ENCODE results near the gene VIPR2. TPM values are rescaled to one million over a fixed set of nuclear protein-coding genes. Genes with fewer than 3 reads are reported as not detected.
"Not testable (repeated sequence)": the region's sequence is repeated elsewhere in the genome, so short reads cannot be mapped to it uniquely, and the experiment has no call there.

Gene VIPR2
- total RNA-seq, 2 experiments from 2014 or later = 0.80 to 0.99 TPM

- POLR2A ChIA-PET = no interaction called here
- ATAC-seq (ENCODE audit: low read depth) (no peak), DNase-seq (no peak)
- H3K27me3 Mint-ChIP-seq = no peaks in the 10 kb centered on the region
- peaks cover 2% of the 10 kb centered on the region for H3K4me1 Mint-ChIP-seq
- no peak overlapping the region for H3K4me3 Mint-ChIP-seq
- H3K36me3 Mint-ChIP-seq = no peaks in the 10 kb centered on the region
- peaks cover 4% of the 10 kb centered on the region for H3K9me3 Mint-ChIP-seq
- H3K27ac Mint-ChIP-seq = no peak overlapping the region
Observed at GRCh38 chr7:159105832-159106811, 38.5 kb downstream of the VIPR2 start.

GRCh38 chr7:159105066-159105780 is 39.4 kb downstream of the VIPR2 start:
- Mint-ChIP-seq H3K27me3 (no peaks in the 10 kb centered on the region), H3K27ac (no peak overlapping the region), H3K9me3 (peaks cover 5% of the 10 kb centered on the region), H3K4me1 (peaks cover 2% of the 10 kb centered on the region), H3K36me3 (no peaks in the 10 kb centered on the region), H3K4me3 (no peak overlapping the region)
- DNase-seq (peak; percentile 20), ATAC-seq (ENCODE audit: low read depth) (no peak)
- POLR2A ChIA-PET = no interaction called here

- H3K27ac Mint-ChIP-seq = no peak overlapping the region
Observed at GRCh38 chr7:159104188-159104920, 40.3 kb downstream of the VIPR2 start.

GRCh38 chr7:159103382-159104187 is 41.1 kb downstream of the VIPR2 start:
- H3K36me3 Mint-ChIP-seq = no peaks in the 10 kb centered on the region
- H3K27ac Mint-ChIP-seq = no peak overlapping the region
- H3K4me1 Mint-ChIP-seq = peaks cover 2% of the 10 kb centered on the region
- no peak overlapping the region for H3K4me3 Mint-ChIP-seq
- DNase-seq = peak; percentile 4
- peaks cover 5% of the 10 kb centered on the region for H3K9me3 Mint-ChIP-seq
- POLR2A ChIA-PET = no interaction called here
- ATAC-seq (ENCODE audit: low read depth) = no peak
- no peaks in the 10 kb centered on the region for H3K27me3 Mint-ChIP-seq

More at GRCh38 chr7:159104188-159104920, 40.3 kb downstream of the VIPR2 start:
- POLR2A ChIA-PET = no interaction called here
- DNase-seq (peak; percentile 8), ATAC-seq (ENCODE audit: low read depth) (no peak)
- no peaks in the 10 kb centered on the region for H3K27me3 Mint-ChIP-seq
- peaks cover 2% of the 10 kb centered on the region for H3K4me1 Mint-ChIP-seq
- no peak overlapping the region for H3K4me3 Mint-ChIP-seq
- no peaks in the 10 kb centered on the region for H3K36me3 Mint-ChIP-seq
- H3K9me3 Mint-ChIP-seq = peaks cover 5% of the 10 kb centered on the region

- H3K27ac Mint-ChIP-seq = no peak overlapping the region
- POLR2A ChIA-PET = no interaction called here
- no peak for ATAC-seq (ENCODE audit: low read depth)
- H3K27me3 Mint-ChIP-seq = no peaks in the 10 kb centered on the region
- DNase-seq = peak; percentile 10
- H3K4me1 Mint-ChIP-seq = peaks cover 2% of the 10 kb centered on the region
- H3K9me3 Mint-ChIP-seq = peaks cover 5% of the 10 kb centered on the region
- H3K4me3 Mint-ChIP-seq = no peak overlapping the region
- H3K36me3 Mint-ChIP-seq = no peaks in the 10 kb centered on the region
Observed at GRCh38 chr7:159102681-159103381, 41.8 kb downstream of the VIPR2 start.

GRCh38 chr7:159101661-159102091 is 43.0 kb downstream of the VIPR2 start:
- H3K4me3 Mint-ChIP-seq; H3K27ac Mint-ChIP-seq; H3K27me3 Mint-ChIP-seq; H3K9me3 Mint-ChIP-seq; ATAC-seq (ENCODE audit: low read depth); H3K36me3 Mint-ChIP-seq; POLR2A ChIA-PET; H3K4me1 Mint-ChIP-seq: not testable (repeated sequence)
- DNase-seq = peak; percentile 8

GRCh38 chr7:159101083-159101395 is 43.6 kb downstream of the VIPR2 start:
- H3K4me1 Mint-ChIP-seq; ATAC-seq (ENCODE audit: low read depth); DNase-seq; H3K36me3 Mint-ChIP-seq; H3K27ac Mint-ChIP-seq; H3K9me3 Mint-ChIP-seq; H3K27me3 Mint-ChIP-seq; H3K4me3 Mint-ChIP-seq; POLR2A ChIA-PET: not testable (repeated sequence)

- POLR2A ChIA-PET; H3K27ac Mint-ChIP-seq; H3K9me3 Mint-ChIP-seq; DNase-seq; H3K27me3 Mint-ChIP-seq; H3K4me1 Mint-ChIP-seq; ATAC-seq (ENCODE audit: low read depth); H3K4me3 Mint-ChIP-seq; H3K36me3 Mint-ChIP-seq: not testable (repeated sequence)
Observed at GRCh38 chr7:159100281-159101082, 44.2 kb downstream of the VIPR2 start.

GRCh38 chr7:159099711-159100231 is 44.9 kb downstream of the VIPR2 start:
- POLR2A ChIA-PET = no interaction called here
- no peaks in the 10 kb centered on the region for H3K36me3 Mint-ChIP-seq
- no peaks in the 10 kb centered on the region for H3K4me1 Mint-ChIP-seq
- H3K27ac Mint-ChIP-seq = no peak overlapping the region
- H3K9me3 Mint-ChIP-seq = peaks cover 5% of the 10 kb centered on the region
- no peak for ATAC-seq (ENCODE audit: low read depth)
- H3K4me3 Mint-ChIP-seq = no peak overlapping the region
- no peaks in the 10 kb centered on the region for H3K27me3 Mint-ChIP-seq
- DNase-seq = peak; percentile 7

GRCh38 chr7:159098811-159099655 is 45.6 kb downstream of the VIPR2 start:
- ATAC-seq (ENCODE audit: low read depth) = no peak
- Mint-ChIP-seq H3K9me3 (peaks cover 5% of the 10 kb centered on the region), H3K27me3 (no peaks in the 10 kb centered on the region), H3K27ac (no peak overlapping the region), H3K4me1 (no peaks in the 10 kb centered on the region), H3K36me3 (no peaks in the 10 kb centered on the region), H3K4me3 (no peak overlapping the region)
- POLR2A ChIA-PET = no interaction called here
- no peak for DNase-seq

GRCh38 chr7:159098424-159098786 is 46.3 kb downstream of the VIPR2 start:
- ATAC-seq (ENCODE audit: low read depth) = no peak
- no peak for DNase-seq
- no peak overlapping the region for H3K4me3 Mint-ChIP-seq
- H3K4me1 Mint-ChIP-seq = no peaks in the 10 kb centered on the region
- H3K27me3 Mint-ChIP-seq = no peaks in the 10 kb centered on the region
- no peak overlapping the region for H3K27ac Mint-ChIP-seq
- H3K36me3 Mint-ChIP-seq = no peaks in the 10 kb centered on the region
- POLR2A ChIA-PET = no interaction called here
- peaks cover 5% of the 10 kb centered on the region for H3K9me3 Mint-ChIP-seq

Data from activated naive CD8-positive, alpha-beta T cell treated with anti-CD3 and anti-CD28 coated beads, Interleukin-2, amount 10 ng/mL, durations not matched to agents 7 days and 5 days (primary cell).